Measurements from ENCODE around the gene MEX3B. TPM values are rescaled to one million over a fixed set of nuclear protein-coding genes. Genes with fewer than 3 reads are reported as not detected.

The MEX3B gene
- total RNA-seq, 4 donors from 2014 or later = 0.26 to 27.7 (median 1.5) TPM

DNA sequence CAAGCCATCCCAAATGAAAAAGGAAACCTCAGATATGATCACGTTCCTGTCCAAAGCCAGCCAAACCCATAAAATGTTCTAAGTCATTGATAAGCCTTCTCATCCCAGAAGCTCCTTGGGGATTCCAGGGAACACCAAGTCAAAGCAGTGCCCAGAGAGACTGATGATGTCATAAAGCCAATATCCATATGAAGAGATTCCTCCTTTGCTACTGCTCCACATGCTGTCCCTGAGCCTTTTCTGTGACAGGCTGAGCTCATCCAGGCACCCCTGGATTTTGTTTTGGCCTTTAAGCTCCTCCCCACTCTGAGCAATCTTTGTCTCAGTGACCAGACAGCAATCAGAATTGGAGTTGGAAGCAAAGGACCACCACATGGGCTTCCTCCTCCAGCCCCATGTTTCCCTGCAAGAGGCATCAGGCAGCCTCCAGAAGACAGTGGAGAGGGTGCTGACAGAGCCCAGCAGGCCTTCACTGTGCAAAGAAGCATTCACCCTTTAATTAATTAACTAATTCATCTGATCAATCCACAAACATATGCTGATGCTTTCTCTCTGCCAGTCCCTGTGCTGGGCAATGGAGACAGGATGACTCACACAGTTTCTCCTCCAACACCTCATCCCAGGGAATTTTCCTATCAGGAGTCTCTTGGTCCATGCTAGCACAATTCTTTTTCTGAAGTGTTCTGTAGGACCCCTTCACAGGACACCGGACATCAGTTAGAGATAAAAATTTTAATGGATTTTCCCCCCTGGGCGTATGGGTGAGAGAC is 25.0 kb downstream of the MEX3B start:
- Histone ChIP-seq H3K4me1 (no peaks in the 10 kb centered on the region), H3K27me3 (no peaks in the 10 kb centered on the region), H3K4me3 (no peak overlapping the region), H3K36me3 (no peaks in the 10 kb centered on the region), H3K27ac (no peak overlapping the region), H3K9me3 (no peaks in the 10 kb centered on the region)
- no peak for TF ChIP-seq POLR2A (IDR thresholded peaks at IDR 0.05)
- TF ChIP-seq, protein P1, sequence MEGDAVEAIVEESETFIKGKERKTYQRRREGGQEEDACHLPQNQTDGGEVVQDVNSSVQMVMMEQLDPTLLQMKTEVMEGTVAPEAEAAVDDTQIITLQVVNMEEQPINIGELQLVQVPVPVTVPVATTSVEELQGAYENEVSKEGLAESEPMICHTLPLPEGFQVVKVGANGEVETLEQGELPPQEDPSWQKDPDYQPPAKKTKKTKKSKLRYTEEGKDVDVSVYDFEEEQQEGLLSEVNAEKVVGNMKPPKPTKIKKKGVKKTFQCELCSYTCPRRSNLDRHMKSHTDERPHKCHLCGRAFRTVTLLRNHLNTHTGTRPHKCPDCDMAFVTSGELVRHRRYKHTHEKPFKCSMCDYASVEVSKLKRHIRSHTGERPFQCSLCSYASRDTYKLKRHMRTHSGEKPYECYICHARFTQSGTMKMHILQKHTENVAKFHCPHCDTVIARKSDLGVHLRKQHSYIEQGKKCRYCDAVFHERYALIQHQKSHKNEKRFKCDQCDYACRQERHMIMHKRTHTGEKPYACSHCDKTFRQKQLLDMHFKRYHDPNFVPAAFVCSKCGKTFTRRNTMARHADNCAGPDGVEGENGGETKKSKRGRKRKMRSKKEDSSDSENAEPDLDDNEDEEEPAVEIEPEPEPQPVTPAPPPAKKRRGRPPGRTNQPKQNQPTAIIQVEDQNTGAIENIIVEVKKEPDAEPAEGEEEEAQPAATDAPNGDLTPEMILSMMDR (IDR thresholded peaks at IDR 0.05) = no peak
- intact Hi-C loops (cut with DNase I; ENCODE audit: low total_unique reads) = no loop called here
- DNase-seq = no peak

DNA sequence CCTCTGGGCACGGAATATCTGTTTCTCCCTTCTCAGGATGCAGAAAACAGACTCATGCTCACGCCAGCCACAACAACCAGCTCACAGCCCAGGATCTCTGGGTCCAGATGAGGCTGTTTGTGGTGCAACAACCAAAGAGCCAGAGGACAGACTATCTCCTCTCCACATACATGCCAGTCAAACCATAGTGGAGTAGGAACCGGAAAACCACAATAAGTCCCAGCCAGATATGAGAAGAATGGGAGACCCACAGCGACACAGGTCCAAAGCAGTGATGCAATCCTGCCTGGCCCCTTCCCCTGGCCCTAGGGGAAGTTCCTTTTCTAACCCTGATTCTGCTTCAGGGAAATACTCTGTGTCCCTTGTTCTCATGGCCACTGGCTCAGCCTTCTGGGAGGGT is 27.6 kb downstream of the MEX3B start:
- no peaks in the 10 kb centered on the region for H3K36me3 ChIP-seq
- no peak overlapping the region for H3K4me3 ChIP-seq
- no peaks in the 10 kb centered on the region for H3K4me1 ChIP-seq
- TF ChIP-seq POLR2A (IDR thresholded peaks at IDR 0.05) = no peak
- TF ChIP-seq, protein P1 (IDR thresholded peaks at IDR 0.05) = no peak
- H3K27me3 ChIP-seq = no peaks in the 10 kb centered on the region
- DNase-seq = no peak
- intact Hi-C loops (cut with DNase I; ENCODE audit: low total_unique reads) = no loop called here
- no peaks in the 10 kb centered on the region for H3K9me3 ChIP-seq
- no peak overlapping the region for H3K27ac ChIP-seq

DNA sequence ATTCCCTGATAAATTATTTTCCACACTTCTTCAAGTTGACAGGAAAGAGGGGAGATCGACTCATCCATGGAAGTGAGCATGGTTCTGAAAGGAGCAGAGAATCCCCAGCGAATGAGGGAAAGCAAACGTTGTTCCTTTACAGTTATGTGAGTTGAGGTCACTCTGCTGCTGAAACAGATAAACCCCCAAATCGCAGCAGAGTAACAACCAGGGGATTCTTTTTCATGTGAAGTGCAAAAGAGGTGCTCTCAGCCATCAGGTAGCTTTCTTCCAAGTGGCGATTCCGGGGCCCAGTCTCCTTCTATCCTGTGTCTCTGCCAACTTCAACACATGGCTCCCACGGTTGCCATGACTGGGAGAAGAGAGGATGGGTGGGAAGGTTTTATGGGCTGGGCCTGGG is 28.2 kb downstream of the MEX3B start:
- intact Hi-C loops (cut with DNase I; ENCODE audit: low total_unique reads) = no loop called here
- Histone ChIP-seq H3K4me3 (no peak overlapping the region), H3K9me3 (no peaks in the 10 kb centered on the region), H3K4me1 (no peaks in the 10 kb centered on the region), H3K27me3 (no peaks in the 10 kb centered on the region), H3K27ac (no peak overlapping the region), H3K36me3 (no peaks in the 10 kb centered on the region)
- no peak for DNase-seq
- TF ChIP-seq, protein P1 (IDR thresholded peaks at IDR 0.05) = no peak
- TF ChIP-seq POLR2A (IDR thresholded peaks at IDR 0.05) = no peak

DNA sequence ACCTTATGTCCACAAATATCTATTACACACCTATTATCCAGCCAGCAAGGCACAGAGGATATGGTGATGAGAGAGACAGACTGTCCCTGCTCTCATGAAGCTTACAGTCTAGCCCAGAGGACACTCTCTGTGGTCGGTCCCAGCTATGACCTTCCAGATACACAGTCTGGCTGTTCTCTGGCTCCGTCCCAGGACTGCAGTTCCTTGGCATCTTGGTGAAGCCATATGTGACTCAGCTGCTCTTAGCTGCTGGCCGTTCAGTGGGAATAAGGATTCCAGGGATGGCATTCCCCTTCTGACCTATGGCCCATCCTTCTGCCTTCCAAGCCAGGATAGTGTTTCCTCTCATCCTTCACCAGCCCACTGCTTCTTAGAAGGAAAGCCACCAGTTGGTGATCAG is 30.8 kb downstream of the MEX3B start:
- intact Hi-C loops (cut with DNase I; ENCODE audit: low total_unique reads) = no loop called here
- H3K4me3 ChIP-seq = no peak overlapping the region
- no peak for DNase-seq
- no peaks in the 10 kb centered on the region for H3K27me3 ChIP-seq
- no peaks in the 10 kb centered on the region for H3K9me3 ChIP-seq
- H3K4me1 ChIP-seq = no peaks in the 10 kb centered on the region
- H3K36me3 ChIP-seq = no peaks in the 10 kb centered on the region
- TF ChIP-seq POLR2A (IDR thresholded peaks at IDR 0.05) = no peak
- H3K27ac ChIP-seq = no peak overlapping the region

DNA sequence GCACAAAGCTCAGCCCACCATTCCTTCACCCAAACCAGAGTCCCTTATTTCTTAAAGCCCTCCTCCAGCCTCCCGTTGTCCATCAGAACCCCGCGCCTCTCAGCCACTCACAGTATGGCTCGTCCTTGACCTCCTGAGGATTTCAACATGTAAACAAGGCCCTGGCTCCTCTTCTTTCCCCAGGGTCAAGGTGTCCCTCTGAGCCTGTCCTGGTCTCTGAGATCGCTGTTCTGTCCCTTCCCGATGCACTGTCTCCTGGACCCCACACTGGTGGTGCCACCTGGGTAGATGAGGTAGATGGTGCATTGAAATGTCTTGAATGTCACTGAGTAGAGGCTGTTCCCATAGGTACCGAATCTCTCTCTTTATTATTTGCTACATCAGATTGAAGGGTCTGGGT is 32.9 kb downstream of the MEX3B start:
- TF ChIP-seq, protein P1 (IDR thresholded peaks at IDR 0.05) = no peak
- no peak for TF ChIP-seq POLR2A (IDR thresholded peaks at IDR 0.05)
- intact Hi-C loops (cut with DNase I; ENCODE audit: low total_unique reads) = no loop called here
- H3K9me3 ChIP-seq = no peaks in the 10 kb centered on the region
- H3K27ac ChIP-seq = no peak overlapping the region
- no peak for DNase-seq
- no peaks in the 10 kb centered on the region for H3K27me3 ChIP-seq
- no peaks in the 10 kb centered on the region for H3K4me1 ChIP-seq
- no peaks in the 10 kb centered on the region for H3K36me3 ChIP-seq
- no peak overlapping the region for H3K4me3 ChIP-seq
